ENCODE data around the gene CATSPER4.

- TF ChIP-seq CTCF (IDR thresholded peaks at IDR 0.05) (no peak), POLR2A (IDR thresholded peaks at IDR 0.05) (no peak)
Measured at GRCh38 chr1:26188477-26188876, 1.9 kb upstream of the CATSPER4 start.

All from upper lobe of left lung (tissue), 4 donors.